Measurements from ENCODE around the gene KCNMA1. TPM values are rescaled to one million over a fixed set of nuclear protein-coding genes. Genes with fewer than 3 reads are reported as not detected.

The KCNMA1 gene
- total RNA-seq, 1 experiment from 2014 or later = 1.8 TPM

GRCh38 chr10:77404810-77405209 lies 232.8 kb downstream of the KCNMA1 start:
- Histone ChIP-seq H3K27ac (no peak overlapping the region), H3K4me3 (no peak overlapping the region), H3K4me1 (replicated peaks) (peaks cover 53% of the 10 kb centered on the region), H3K27me3 (replicated peaks) (no peaks in the 10 kb centered on the region), H3K9me3 (replicated peaks) (no peaks in the 10 kb centered on the region), H3K36me3 (no peaks in the 10 kb centered on the region)
- DNase-seq (ENCODE audit: low read depth in 1 of 2, low spot score in 2 of 2) = no peak

GRCh38 chr10:77403761-77404160 lies 233.8 kb downstream of the KCNMA1 start:
- Histone ChIP-seq H3K36me3 (no peaks in the 10 kb centered on the region), H3K9me3 (replicated peaks) (no peaks in the 10 kb centered on the region), H3K4me1 (replicated peaks) (peaks cover 49% of the 10 kb centered on the region), H3K27me3 (replicated peaks) (no peaks in the 10 kb centered on the region), H3K27ac (no peak overlapping the region), H3K4me3 (no peak overlapping the region)
- no peak for DNase-seq (ENCODE audit: low read depth in 1 of 2, low spot score in 2 of 2)

DNA sequence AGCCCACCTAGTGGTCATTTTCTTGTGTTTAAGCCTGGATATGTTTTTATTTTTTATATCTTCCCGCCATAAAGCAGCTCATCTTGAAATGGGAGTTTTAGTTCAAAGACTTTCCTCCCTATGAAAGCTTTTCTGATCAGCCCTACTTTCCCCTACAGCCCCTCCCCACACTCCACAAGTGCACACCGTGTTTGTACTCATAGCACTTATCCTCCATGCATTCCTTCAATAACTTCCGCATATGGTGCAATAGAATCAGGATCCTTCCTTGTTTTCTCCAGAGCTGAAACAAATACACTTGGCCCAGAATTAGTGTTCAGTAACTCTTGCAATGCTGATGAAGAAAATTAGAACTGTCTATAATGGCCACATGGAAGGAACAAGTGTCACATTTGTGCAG lies 235.9 kb downstream of the KCNMA1 start:
- no peak overlapping the region for H3K4me3 ChIP-seq
- H3K4me1 ChIP-seq (replicated peaks) = peaks cover 37% of the 10 kb centered on the region
- no peak for DNase-seq (ENCODE audit: low read depth in 1 of 2, low spot score in 2 of 2)

GRCh38 chr10:77400033-77400432 lies 237.6 kb downstream of the KCNMA1 start:
- Histone ChIP-seq H3K27ac (no peak overlapping the region), H3K27me3 (replicated peaks) (no peaks in the 10 kb centered on the region), H3K36me3 (no peaks in the 10 kb centered on the region), H3K4me1 (replicated peaks) (peaks cover 23% of the 10 kb centered on the region), H3K4me3 (no peak overlapping the region), H3K9me3 (replicated peaks) (no peaks in the 10 kb centered on the region)
- DNase-seq (ENCODE audit: low read depth in 1 of 2, low spot score in 2 of 2) = no peak

More for the DNA sequence above, 235.9 kb downstream of the KCNMA1 start:
- H3K9me3 ChIP-seq (replicated peaks) = no peaks in the 10 kb centered on the region
- no peaks in the 10 kb centered on the region for H3K36me3 ChIP-seq
- H3K27me3 ChIP-seq (replicated peaks) = no peaks in the 10 kb centered on the region
- no peak overlapping the region for H3K27ac ChIP-seq

DNA sequence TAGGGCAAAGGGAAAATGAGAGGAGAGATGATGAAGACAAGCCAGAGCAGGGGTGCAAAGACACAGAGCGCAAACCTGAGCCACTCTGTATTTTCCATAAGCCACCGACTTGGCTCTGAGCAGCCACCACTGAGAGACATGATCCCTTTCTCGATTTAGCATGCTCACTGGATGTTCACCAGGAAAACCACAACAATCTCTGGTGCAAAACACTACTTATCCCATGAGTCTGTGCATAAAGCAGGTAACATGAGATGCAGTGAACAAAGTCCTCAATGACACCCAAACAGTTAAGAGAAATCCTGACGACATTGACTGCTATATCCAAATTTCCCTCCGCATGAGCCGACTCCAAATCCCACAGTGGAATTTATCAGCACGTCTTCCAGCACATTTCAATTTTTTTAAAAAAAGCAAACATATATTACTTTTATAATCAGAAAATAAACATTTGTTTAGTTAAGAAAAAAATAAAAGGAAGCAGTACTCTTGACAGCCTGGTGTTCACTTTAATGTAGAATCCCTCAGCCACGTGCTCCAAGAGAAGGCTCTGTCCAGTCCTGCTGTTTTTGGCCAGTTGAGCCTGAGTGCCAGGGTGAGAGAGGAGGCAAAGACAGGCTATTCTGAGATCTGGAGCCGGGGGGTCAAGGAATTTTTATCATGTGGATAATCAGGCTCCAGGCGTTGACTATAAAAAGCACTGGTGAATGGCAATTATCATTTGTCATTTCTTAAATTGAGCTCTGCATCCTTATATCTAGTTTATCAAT lies 238.4 kb downstream of the KCNMA1 start:
- no peaks in the 10 kb centered on the region for H3K9me3 ChIP-seq (replicated peaks)
- no peaks in the 10 kb centered on the region for H3K36me3 ChIP-seq
- H3K27me3 ChIP-seq (replicated peaks) = no peaks in the 10 kb centered on the region
- no peak overlapping the region for H3K27ac ChIP-seq
- H3K4me1 ChIP-seq (replicated peaks) = peaks cover 20% of the 10 kb centered on the region
- no peak for DNase-seq (ENCODE audit: low read depth in 1 of 2, low spot score in 2 of 2)
- H3K4me3 ChIP-seq = no peak overlapping the region

- H3K27ac ChIP-seq = no peak overlapping the region
- H3K27me3 ChIP-seq (replicated peaks) = no peaks in the 10 kb centered on the region
- H3K36me3 ChIP-seq = no peaks in the 10 kb centered on the region
- H3K4me3 ChIP-seq = no peak overlapping the region
- no peak for DNase-seq (ENCODE audit: low read depth in 1 of 2, low spot score in 2 of 2)
- no peaks in the 10 kb centered on the region for H3K9me3 ChIP-seq (replicated peaks)
- H3K4me1 ChIP-seq (replicated peaks) = peaks cover 23% of the 10 kb centered on the region
Measured at GRCh38 chr10:77398558-77398957, 239.1 kb downstream of the KCNMA1 start.

- Histone ChIP-seq H3K4me1 (replicated peaks) (peaks cover 38% of the 10 kb centered on the region), H3K9me3 (replicated peaks) (no peaks in the 10 kb centered on the region), H3K36me3 (no peaks in the 10 kb centered on the region), H3K27ac (no peak overlapping the region), H3K27me3 (replicated peaks) (no peaks in the 10 kb centered on the region), H3K4me3 (no peak overlapping the region)
- DNase-seq (ENCODE audit: low read depth in 1 of 2, low spot score in 2 of 2) = no peak
Measured at GRCh38 chr10:77397103-77397502, 240.5 kb downstream of the KCNMA1 start.

DNA sequence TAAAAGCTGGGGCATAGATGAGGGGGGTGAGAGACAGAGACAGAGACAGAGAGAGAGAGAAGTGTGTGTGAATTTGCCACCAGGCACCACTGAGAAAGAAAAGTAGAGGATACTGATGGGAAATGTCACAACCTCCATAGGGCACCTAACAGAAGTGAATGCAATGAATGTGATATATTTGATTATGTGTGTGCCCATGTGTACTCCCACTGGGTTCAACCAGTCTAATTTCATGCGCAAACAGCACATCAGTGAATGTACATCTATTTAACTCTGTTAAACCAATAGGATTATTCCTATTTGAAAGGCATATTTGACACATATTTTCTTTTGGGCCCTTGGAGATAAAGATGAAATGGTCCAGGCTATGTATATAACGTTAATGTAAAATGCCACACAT lies 241.3 kb downstream of the KCNMA1 start:
- Histone ChIP-seq H3K4me3 (no peak overlapping the region), H3K27me3 (replicated peaks) (no peaks in the 10 kb centered on the region), H3K4me1 (replicated peaks) (peaks cover 44% of the 10 kb centered on the region), H3K9me3 (replicated peaks) (no peaks in the 10 kb centered on the region), H3K27ac (no peak overlapping the region), H3K36me3 (no peaks in the 10 kb centered on the region)
- no peak for DNase-seq (ENCODE audit: low read depth in 1 of 2, low spot score in 2 of 2)

GRCh38 chr10:77393821-77394501 lies 243.6 kb downstream of the KCNMA1 start:
- no peak for DNase-seq (ENCODE audit: low read depth in 1 of 2, low spot score in 2 of 2)

DNA sequence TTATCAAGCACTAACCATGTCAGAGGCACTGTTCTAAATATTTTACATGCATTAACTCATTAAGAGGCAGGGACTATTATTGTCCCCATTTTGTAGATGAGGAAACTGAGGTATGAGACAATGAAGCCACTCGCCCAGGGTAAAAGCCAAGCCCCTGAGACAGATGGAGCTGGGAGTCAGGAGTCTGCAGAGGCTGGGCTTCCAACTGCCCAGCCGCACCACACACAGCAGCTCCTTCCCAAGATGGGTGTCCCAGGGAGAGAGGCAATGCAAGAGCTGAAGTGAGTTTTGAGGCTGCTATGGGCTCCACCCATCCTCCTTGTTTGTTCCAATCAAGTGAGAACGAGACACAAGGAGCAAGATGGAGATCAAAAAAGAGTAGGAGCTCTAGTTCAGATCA lies 244.2 kb downstream of the KCNMA1 start:
- Histone ChIP-seq H3K27me3 (replicated peaks) (no peaks in the 10 kb centered on the region), H3K4me1 (replicated peaks) (peaks cover 51% of the 10 kb centered on the region), H3K4me3 (no peak overlapping the region), H3K27ac (peak overlapping the region; percentile 25), H3K36me3 (no peaks in the 10 kb centered on the region), H3K9me3 (replicated peaks) (no peaks in the 10 kb centered on the region)
- no peak for DNase-seq (ENCODE audit: low read depth in 1 of 2, low spot score in 2 of 2)

More at GRCh38 chr10:77393821-77394501, 243.6 kb downstream of the KCNMA1 start:
- H3K9me3 ChIP-seq (replicated peaks) = no peaks in the 10 kb centered on the region
- no peaks in the 10 kb centered on the region for H3K27me3 ChIP-seq (replicated peaks)
- no peak overlapping the region for H3K4me3 ChIP-seq
- H3K27ac ChIP-seq = no peak overlapping the region
- no peaks in the 10 kb centered on the region for H3K36me3 ChIP-seq
- H3K4me1 ChIP-seq (replicated peaks) = peaks cover 53% of the 10 kb centered on the region

DNA sequence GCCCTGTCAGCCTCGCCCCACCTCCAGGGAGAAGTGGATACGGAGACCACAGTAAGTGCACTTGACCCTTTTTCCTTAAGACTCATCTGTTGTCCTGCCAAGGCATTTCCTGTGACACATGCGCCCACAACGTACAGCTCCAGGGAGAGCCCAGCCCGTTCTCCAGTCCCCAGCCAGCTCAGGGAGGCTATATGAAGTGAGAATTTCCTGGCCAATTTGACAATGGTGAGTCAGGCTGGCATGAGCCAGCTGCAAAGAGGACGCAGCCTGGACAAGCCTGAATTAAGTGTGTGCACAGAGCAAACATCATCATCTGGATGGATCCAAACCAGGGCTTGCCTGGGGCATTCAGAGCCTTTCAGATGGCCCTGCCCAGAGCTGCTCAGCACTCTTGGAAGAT lies 244.8 kb downstream of the KCNMA1 start:
- Histone ChIP-seq H3K4me3 (no peak overlapping the region), H3K4me1 (replicated peaks) (peaks cover 54% of the 10 kb centered on the region), H3K9me3 (replicated peaks) (no peaks in the 10 kb centered on the region), H3K27ac (peak overlapping the region; percentile 75), H3K36me3 (no peaks in the 10 kb centered on the region), H3K27me3 (replicated peaks) (no peaks in the 10 kb centered on the region)
- DNase-seq (ENCODE audit: low read depth in 1 of 2, low spot score in 2 of 2) = peak; percentile 94 to 96

DNA sequence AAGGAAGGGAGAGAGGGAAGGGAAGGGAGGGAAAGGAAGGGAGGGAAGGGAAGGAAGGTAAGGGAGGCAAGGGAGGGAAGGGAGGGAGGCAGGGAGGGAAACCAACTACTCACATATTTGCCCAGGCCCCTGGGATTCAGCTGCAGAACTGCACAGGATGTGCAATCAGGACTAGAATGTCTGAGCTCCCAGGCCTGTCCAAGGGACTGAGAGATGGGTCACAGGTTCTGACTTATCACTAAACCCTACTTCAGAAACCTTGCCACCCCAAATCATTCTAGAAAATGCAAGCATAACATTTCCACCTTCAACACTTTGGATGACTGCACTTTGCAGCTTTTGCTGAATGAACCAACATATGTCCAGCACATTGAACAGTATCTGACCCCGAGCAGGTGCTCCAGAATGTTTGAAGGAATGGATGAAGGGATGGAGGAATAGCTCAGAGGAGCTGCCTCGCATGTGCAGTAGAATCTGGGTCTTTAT lies 245.3 kb downstream of the KCNMA1 start:
- Histone ChIP-seq H3K4me3 (no peak overlapping the region), H3K4me1 (replicated peaks) (peaks cover 60% of the 10 kb centered on the region)

GRCh38 chr10:77391605-77392235 lies 245.9 kb downstream of the KCNMA1 start:
- no peaks in the 10 kb centered on the region for H3K36me3 ChIP-seq
- H3K4me3 ChIP-seq = no peak overlapping the region
- H3K27me3 ChIP-seq (replicated peaks) = no peaks in the 10 kb centered on the region
- DNase-seq (ENCODE audit: low read depth in 1 of 2, low spot score in 2 of 2) = peak; percentile 95 to 98
- no peaks in the 10 kb centered on the region for H3K9me3 ChIP-seq (replicated peaks)
- peaks cover 65% of the 10 kb centered on the region for H3K4me1 ChIP-seq (replicated peaks)
- H3K27ac ChIP-seq = peak overlapping the region; percentile 82

More for the DNA sequence above, 245.3 kb downstream of the KCNMA1 start:
- Histone ChIP-seq H3K27ac (peak overlapping the region; percentile 75), H3K27me3 (replicated peaks) (no peaks in the 10 kb centered on the region), H3K36me3 (no peaks in the 10 kb centered on the region), H3K9me3 (replicated peaks) (no peaks in the 10 kb centered on the region)
- peak in 1 of 2 experiments; percentile 69 for DNase-seq (ENCODE audit: low read depth in 1 of 2, low spot score in 2 of 2)

GRCh38 chr10:77390481-77390891 lies 247.1 kb downstream of the KCNMA1 start:
- Histone ChIP-seq H3K4me1 (replicated peaks) (peaks cover 70% of the 10 kb centered on the region), H3K4me3 (no peak overlapping the region), H3K27ac (peak overlapping the region; percentile 82), H3K9me3 (replicated peaks) (no peaks in the 10 kb centered on the region), H3K27me3 (replicated peaks) (no peaks in the 10 kb centered on the region), H3K36me3 (no peaks in the 10 kb centered on the region)
- DNase-seq (ENCODE audit: low read depth in 1 of 2, low spot score in 2 of 2) = peak in 1 of 2 experiments; percentile 53

Data from SJSA1 (cell line).